Stimulated activated CD4-positive, alpha-beta T cell treated with anti-CD3 and anti-CD28 coated beads, Interleukin-2, amount 100 ng/mL, for 24 hours (primary cell): ENCODE results near the gene ILRUN.
"Not testable (repeated sequence)": the region's sequence is repeated elsewhere in the genome, so short reads cannot be mapped to it uniquely, and the experiment has no call there.

Experiments
- DNase-seq, 2 donors: peaks; one replicate each; pipeline ENCODE4 v3.0.0-alpha.2; 2020

The ILRUN gene

DNA sequence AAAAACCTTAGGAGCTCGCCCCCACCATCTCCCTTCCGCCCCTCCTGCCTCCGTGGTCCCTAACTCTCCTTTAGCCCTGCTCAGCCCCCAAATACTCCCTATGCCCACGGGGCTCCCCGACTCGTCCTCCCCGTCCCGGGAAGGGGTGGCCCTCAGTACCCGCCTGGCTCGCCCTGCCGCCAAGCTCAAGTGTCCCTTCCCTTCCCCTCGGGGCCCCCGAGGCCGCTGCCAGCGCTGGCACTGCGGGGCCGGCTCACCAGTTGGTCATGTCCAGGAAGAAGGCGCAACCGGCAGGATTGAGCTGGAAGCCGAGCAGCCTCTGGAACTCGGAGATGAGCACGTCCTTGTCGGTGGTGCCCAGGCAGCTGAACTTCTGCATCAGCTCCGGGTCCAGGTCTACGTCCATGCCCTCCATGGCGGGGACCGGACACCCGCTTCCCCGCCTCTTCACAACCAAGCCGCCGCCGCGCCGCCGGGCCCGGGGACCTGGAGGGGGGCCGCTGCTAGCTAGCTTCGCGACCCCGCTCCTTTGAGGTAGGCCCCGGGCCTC, 303 bp downstream of the ILRUN start:
- no peak for DNase-seq

DNA sequence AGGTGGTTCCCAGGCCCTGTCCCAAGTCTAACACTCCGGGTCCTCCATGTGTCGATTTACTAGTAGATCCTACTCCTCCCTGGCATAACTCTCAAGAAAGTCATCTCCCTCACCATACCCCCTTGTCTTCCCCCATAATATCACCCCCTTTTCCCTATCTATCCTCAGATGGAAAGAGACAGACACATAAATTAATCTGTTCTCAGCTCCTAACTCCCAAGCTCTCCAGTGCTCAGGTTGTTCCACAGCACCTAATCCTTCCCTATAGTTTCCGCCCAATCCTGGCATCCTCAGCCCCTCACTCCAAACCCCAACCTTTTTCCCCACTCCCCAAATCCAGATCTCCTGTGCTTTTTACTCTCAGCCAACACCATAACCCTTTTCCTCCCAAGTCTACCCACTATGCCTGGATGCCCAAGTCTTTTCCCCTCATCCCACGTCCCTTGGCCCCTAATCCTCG, 808 bp downstream of the ILRUN start:
- no peak for DNase-seq

DNA sequence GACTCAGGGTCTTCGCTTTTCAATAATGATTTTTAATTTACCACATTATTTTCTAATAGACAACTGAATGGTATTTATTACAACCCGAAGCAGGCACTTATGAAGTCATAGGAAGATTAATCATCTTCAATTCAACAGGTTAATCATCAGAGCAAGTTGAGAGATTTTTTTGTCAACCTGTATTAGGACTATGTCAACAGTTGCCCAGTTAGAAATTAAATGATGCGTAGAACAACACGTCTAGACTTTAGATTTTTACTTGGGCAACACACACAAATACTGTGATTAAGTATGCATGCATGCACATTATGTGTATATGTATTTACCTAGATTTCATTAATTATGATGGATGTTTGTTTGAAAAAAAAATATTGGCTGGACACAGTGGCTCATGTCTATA, 4.3 kb downstream of the ILRUN start:
- DNase-seq: no peak

DNA sequence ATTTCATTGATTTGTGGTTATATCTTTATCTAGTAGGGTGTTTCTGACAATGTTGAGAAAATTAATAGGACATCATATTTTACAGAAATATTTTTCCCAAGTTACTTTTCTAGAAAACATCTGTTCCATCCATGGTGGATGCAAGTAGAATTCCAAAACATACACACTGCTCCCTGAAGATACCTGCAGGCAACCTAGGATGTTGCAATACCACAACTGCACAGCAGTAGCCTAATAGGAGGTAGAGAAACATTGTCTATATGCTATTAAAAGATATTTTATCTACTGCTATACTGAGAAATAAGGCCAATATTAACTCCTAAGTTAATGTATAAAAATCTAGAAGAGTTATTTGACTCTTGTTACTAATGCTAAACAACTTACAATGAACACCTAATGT, 6.8 kb downstream of the ILRUN start:
- DNase-seq: no peak

DNA sequence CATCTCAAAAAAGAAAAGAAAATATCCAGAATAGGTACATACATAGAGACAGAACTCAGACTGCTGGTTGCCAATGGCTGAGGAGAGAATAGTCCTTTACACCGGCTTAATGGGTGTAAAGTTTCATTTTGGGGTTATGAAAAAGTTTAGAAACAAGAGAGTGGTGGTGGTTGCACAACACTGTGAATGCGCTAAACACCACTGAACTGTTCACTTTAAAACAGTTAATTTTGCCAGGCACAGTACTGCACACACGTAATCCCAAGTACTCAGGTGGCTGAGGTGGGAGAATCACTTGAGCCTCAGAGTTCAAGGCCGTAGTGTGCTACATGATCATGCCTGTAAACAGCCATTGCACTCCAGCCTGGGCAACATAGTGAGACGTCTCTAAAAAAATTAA, 7.6 kb downstream of the ILRUN start:
- no peak for DNase-seq

DNA sequence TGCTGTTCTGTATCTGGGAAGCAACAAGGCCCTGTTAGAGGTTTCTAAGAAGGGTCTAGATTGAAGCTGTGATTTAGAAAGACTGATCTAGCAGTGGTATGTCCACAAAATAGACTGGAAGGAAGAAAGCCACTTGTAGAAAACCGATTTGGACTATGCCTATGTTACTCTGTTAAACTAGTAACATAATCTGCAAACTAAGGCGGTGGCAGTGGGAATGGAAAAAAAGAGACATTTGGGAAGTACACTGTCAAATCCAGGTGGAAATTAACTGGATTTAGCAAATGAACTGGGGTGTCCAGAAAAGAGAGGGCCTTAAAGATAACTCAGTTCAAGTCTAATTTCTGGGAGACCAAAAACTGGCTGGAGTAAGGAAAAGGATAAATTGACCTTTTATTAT, 11.6 kb downstream of the ILRUN start:
- no peak for DNase-seq

DNA sequence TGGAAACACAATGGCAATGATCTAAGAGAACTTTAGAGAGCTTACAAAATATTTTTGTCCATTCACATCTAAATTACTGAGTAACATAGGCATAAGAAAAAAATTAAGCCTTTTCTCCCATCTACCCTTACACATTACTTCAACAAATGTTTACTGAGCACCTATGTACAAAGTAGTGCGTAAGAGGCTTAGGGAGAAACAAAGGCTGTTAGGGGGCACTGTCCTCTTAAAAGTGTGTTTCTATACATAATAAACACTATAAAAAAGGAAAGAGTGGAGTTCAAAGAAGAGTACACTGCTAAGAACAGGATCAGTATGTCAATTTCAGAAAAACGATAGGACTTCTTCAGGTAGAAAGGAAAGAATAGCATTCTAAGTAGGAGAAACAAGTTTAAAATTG, 12.2 kb downstream of the ILRUN start:
- DNase-seq: no peak

DNA sequence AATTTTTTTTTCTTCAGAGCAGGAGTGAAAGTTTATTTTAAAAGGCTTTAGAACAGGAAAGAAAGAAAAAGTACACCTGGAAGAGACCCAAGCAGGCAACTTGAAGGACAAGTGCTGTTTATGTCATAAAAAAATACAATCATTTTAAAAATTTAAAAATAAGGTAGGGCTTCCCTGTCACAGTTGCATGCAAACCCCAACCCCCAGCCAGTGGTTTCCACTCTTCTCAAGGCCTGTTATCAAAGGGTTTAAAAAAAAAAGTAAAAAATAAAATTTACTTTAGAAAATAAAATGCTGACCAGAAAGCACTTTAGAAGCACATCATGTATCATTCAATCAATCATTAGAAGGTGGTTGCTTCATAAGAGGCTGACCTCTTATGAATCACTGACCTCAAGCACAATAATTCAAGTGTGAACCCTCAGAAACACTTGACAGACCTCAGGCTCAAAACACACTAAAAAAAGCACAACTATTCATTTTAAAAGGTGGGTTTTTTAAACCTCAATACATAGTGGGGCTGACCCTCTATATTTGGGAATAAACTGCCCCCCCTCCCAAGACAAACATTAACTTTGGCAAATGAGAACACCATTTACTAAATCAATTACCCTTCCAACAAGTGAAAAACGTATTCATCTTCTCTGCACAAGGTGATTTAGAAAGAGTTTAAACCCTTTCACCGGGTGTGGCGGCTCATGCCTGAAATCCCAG, 15.6 kb downstream of the ILRUN start:
- DNase-seq: no peak

DNA sequence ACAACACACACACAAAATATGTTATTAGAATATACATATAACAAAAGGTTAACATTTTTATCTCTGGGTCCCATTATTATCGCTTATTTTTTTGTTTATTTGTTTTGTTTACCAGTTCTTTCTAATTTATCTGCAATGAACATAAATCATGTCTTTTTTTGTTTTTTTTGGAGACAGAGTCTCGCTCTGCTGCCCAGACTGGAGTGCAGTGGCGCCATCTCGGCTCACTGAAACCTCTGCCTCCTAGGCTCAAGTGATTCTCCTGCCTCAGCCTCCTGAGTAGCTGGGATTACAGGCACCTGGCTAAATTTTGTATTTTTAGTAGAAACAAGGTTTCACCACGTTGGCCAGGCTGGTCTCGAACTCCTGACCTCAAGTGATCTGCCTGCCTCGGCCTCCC, 16.3 kb downstream of the ILRUN start:
- not testable (repeated sequence) for DNase-seq

DNA sequence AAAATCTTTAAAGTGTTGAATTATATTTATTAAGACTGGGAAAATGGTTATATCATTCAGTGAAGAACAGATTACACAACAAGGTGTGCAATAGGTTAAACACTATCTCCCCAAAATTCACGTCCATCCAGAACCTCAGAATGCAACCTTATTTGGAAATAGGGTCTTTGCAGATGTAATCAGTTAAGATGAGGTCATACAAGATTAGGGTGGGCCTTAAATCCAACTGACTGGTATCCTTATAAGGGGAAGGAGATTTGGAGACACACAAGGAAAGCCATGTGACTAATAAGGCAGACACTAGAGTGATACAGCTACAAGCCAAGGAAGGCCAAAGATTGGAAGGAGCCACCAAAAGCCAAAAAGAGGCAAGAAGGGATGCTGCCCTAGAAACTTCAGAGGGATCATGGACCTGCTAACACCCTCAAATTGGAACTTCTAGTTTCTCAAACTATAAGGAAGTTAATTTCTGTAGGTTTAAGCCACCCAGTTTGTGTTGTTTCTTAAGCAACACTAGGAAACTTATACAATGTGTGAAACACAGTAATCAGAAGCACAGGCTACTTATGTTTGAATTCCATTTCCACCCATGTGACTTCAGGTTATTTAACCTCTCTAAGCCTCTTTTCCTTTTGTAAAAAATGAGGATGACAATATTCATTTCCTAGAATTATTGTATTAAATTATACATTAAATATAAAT, 16.9 kb downstream of the ILRUN start:
- no peak for DNase-seq

DNA sequence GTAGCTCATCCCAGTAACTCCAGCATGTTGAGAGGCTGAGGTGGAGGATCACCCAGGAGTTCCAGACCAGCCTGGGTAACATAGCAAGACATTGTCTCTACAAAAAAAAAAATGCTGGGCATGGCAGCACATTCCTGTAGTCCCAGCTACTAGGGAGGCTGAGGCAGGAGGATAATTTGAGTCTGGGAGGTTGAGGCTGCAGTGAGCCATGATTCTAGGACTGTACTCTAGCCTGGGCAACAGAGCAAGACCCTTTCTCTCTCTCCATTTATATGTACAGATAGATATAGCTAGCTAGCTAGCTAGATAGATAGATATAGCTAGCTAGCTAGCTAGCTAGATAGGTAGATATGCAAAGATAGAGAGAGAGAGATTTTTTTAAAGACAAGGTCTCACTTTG, 20.4 kb downstream of the ILRUN start:
- DNase-seq: no peak

DNA sequence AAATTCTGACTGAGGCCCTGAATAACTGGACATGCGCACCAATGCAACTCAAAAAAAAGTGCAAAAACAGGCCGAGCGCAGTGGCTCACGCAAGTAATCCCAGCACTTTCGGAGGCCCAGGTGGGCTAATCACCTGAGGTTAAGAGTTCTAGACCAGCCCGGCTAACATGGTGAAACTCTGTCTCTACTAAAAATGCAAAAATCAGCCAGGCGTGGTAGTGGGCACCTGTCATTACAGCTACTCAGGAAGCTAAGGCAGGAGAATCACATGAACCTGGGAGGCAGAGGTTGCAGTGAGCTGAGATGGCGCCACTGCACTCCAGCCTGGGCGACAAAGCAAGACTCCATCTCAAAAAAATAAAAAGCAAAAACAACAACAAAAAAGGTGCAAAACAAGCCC, 21.6 kb downstream of the ILRUN start:
- DNase-seq: not testable (repeated sequence)

DNA sequence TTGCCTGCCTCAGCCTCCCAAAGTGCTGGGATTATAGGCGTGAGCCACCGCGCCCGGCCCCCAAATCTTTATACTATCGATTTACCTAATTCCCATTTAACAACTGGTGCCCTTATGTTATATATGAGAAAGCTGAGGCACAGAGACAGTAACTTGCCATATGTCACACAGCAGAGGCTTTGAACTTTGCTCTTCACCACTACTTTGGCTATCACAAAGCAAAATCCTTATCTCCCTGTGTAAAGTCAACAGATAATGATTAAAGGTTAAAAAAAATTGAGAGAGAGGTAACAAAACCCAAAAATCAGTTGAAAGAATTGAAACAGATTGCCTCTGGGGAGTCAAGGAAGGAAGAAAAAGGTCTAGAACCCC, 22.3 kb downstream of the ILRUN start:
- no peak for DNase-seq

DNA sequence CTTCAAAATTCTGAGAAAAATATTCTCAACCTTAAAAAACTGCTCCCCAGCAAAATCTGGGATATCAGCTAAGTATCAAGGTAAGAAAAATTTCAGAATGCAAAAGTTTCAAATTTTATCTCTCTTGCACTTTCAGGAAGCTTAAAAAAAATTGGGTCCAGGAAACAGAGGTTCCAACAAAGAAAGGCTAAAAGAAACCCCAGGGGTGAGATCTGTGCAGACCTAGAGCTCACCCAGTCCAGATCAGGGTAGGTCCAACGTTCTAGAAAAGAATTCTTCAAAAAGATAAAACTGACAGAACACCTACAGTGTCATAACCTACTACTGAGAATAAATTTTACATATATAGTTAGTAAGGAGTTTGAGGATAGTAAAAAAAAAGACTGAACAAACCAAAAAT, 23.5 kb downstream of the ILRUN start:
- no peak for DNase-seq

DNA sequence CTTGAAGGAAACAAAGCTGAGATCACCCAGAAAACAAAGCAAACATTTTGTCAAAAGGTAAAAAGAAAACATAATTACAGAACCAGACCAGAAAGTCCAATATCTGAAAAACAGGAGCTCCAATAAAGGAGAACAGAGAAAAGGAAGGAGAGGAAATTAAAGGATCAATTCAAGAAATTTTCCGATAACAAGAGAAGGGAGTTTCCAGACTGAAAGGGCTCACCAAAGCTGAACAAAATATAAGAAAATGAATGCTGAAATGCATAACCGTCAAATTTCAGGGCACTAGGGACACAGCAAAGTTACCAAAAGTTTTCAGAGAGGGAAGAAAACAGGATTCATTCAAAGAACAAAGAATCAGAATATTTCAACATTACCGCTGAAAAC, 23.9 kb downstream of the ILRUN start:
- no peak for DNase-seq

DNA sequence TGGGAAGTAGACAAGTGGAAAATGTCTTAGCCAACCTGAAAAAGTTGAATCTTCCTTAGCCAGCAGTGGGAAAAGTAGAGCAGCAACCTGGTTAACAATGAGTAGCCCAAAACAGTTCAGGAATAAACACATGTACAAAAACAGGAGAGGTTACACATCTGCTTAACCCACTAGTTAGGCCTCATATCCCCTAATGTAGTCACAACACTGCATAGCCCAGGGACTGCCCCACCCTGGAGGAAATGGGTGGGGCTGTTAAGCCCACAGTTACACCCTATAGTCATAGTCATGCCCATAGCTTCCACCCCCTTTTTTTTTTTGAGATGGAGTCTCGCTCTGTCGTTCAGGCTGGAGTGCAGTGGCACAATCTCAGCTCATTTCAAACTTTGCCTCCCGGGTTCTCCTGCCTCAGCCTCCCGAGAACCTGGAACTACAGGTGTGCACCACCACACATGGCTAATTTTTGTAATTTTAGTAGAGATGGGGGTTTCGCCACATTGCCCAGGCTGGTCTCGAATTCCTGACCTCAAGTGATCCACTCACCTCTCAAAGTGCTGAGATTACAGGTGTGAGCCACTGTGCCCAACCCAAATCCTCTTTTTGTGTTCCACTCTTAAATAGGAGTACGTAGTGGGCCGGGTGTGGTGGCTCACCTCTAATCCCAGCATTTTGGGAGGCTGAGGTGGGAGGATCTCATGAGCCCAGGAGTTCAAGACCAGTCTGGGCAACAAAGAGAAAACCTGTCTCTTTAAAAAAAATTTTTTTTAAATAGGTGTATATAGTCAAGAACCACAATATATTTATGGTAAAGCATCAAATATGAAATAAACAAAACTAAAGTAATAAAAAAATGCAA, 24.5 kb downstream of the ILRUN start:
- DNase-seq: peak; percentile 65 to 77

DNA sequence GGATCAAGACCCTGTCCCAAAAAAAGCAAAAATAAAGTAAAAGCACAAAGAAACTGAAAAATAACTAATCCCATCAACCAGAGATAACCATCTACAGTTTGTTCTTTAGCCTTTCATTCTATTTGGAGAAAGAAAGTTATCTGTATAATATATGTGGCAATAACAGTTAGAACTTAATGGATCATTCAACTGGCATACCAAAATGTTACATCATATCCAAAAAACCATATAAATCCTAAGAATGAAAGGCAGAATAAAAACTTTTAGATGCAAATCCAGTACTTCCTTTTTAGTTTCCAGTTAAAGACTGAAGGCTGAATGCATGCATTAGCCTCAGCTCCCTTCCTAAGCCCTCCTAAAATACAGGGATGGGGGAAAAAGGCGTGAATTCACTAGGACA, 25.2 kb downstream of the ILRUN start:
- no peak for DNase-seq

DNA sequence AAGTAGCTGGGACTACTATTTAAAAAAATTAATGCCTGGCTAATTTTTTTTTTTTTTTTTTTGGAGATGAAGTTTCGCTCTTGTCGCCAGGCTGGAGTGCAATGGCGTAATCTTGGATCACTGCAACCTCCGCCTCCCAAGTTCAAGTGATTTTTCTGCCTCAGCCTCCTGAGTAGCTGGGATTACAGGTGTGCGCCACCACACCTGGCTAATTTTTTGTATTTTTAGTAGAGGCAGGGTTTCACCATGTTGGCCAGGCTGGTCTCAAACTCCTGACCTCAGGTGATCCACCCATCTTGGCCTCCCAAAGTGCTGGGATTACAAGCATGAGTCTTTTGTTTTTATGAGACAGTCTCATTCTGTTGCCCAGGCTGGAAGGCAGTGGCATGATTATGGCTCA, 27.8 kb downstream of the ILRUN start:
- not testable (repeated sequence) for DNase-seq

DNA sequence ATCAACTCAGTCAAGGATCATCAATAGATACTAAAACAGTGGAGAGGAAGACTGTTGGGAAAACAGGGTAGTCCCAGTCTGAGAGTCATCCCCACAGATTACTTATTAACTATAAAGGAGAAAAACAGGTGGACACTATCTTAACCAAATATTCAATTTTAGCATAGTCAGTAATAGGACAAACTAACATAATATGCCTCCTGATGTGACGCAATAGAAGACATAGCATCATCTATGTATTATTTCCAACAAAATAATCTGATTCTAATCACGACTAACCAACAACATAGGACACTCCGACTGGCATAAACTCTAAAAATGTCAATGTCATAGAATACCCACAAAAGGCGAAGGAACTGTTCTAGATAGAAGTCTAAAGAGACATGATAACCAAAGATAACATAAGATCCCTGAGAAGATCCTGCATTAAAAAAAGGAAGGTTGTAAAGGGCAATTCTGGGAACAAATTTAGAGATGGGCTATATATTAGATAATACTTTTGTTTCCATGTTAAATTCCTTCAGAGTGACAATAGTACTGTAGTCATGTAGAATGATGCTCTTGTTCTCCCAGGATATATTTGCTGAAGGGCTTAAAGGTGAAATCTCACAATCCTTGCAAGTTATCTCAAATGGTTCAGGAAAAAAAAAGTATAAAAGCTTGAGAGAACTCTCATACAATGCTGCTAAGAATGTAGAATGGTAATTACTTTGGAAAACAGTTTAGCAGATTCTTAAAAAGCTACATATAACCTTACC, 28.9 kb downstream of the ILRUN start:
- DNase-seq: no peak

DNA sequence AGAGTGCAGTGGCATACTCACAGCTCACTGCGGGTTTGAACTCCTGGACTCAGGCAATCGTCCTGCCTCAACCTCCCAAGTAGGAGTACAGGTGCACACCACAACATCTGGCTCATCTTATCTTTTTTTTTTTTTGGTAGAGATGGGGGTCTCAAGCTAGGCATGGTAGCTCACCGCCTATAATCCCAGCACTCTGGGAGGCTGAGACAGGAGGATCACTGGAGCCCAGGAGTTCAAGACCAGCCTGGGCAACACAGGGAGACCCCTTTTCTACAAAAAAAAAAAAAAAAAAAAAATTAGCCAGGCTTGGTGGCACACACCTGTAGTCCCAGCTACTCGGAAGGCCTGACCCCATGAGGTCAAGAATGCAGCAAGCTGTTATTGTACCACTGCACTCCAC, 31.5 kb downstream of the ILRUN start:
- no peak for DNase-seq

DNA sequence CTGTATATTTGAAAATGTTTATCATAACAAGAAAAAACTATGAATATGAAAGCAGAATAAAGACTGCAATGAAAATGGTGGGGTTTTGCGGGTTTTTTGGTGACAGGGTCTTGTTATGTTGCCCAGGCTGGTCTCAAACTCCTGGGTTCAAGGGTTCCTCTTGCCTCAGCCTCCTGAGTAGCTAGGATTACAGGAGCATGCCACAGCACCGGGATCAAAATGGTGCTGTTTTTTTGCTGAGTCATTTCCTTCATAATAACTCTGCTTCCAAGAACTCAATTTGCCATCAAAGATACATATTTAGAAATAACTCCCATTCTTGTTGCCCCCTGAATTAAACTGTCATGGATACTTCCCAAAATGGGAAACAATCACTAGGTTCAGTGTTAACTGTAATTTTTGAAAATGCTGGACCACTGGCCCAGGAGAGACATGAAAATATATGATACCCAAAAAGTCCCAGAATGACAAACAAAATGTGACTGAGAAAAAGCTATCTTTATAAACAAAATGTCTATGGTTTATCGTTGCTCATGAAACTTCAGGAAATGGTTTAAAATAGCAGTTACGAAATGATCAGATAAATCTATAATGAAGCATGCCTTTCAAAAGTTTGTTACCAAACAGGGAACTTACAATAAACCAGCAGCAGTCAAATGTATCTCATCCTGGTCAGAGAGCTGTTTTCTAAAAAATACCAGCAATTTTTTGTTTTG, 32.2 kb downstream of the ILRUN start:
- no peak for DNase-seq

DNA sequence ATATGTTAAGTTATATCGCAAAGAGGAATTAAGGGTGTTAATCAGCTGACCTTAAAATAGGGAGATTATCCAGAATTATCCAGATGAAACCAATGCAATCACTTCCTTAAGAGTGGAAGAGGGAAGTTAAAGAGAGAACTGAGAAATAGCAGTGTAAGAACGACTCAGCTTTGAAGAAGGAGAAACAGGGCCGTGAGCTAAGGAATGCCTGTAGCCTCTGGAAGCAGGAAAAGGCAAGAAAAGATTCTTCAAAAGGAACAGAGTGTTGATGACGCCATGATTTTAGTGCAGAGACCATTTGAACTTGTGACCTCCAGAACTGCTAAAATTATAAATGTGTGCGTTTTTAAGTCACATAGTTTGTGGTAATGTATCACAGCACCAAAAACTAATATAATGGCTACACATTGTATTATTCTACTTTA, 32.7 kb downstream of the ILRUN start:
- no peak for DNase-seq
